H1 (cell line): ENCODE results near the gene MORC2. TPM values are rescaled to one million over a fixed set of nuclear protein-coding genes. Genes with fewer than 3 reads are reported as not detected.

Experiments
- EZH2 ChIP-seq: fragments of 200-600 bp; sonication (generic); IDR thresholded peaks from 2 replicates; pipeline ENCODE4 v1.7.1; 2012; ENCODE audit warnings: low read depth, mild to moderate bottlenecking, moderate library complexity, low read length, inconsistent platforms; ENCODE audit not compliant: severe bottlenecking
- GTF2F1 ChIP-seq: IDR thresholded peaks from 2 replicates; pipeline ENCODE4 v1.6.1; 2012; ENCODE audit warnings: low read depth, low read length, improper control_type of control experiment, borderline replicate concordance
- NRF1 ChIP-seq: IDR thresholded peaks from 2 replicates; pipeline ENCODE4 v1.6.1; 2011; ENCODE audit warnings: mild to moderate bottlenecking, low read depth, low read length, improper control_type of control experiment
- POU5F1 ChIP-seq: IDR thresholded peaks from 2 replicates; pipeline ENCODE4 v1.6.1; 2011; ENCODE audit warnings: low read depth, mild to moderate bottlenecking, low read length, moderate library complexity
- polyA plus RNA-seq, 7 experiments: library from polyadenylated mRNA; depleted of rRNA in 3 of 7; stranded (reverse) in 5 of 7; unstranded in 2 of 7; fragments of >200 nt in 5 of 7; fragments of 200-250 nt in 2 of 7; gene quantifications; 1 replicate in 5 of 7; 2 replicates in 1 of 7; 4 replicates in 1 of 7; pipeline versions ENCODE4 v1.2.1 to v1.2.3, GENCODE V29; 2011 to 2013; ENCODE audit warnings: missing spikeins in 2 of 7, mixed read lengths in 2 of 7
- total RNA-seq: library from RNA; stranded (reverse); fragmentation: NEBNext Ultra II Directional; extraction: Animal tissue kit (Norgen Biotek cat#: 25700); gene quantifications from 2 replicates; pipeline ENCODE4 v1.2.1, GENCODE V29; 2021
- TF ChIP-seq, protein P1 (sequence below): fragments of 300-600 bp; sonication (generic); IDR thresholded peaks from 2 replicates; pipeline ENCODE4 v1.7.1; 2012; ENCODE audit warnings: low read length, moderate library complexity, mild to moderate bottlenecking, inconsistent platforms; ENCODE audit not compliant: insufficient replicate concordance

The MORC2 gene
- total and polyA plus RNA-seq, 2 of the 8 experiments (the other 6 are each of a cell fraction or from before 2014, with no cell fraction given) = 15.4 to 68.0 TPM

DNA sequence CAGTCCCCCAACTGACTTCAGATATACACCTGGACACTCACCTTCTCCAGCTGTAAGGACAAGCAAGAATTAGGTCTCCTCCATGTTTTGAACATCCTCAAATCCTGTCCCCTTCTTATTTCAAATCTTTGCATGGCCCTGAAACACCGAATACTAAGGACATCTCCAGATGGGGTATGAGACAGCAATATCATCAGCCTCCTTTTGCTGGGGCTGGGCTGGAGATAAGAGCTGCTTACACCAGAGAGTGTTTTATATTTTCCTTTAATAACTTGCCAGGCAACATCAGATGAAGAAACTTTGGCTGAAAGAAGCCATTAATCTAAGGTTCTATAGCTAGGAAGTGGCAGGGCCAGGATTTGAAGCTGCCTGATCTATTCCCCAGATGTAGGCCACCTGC lies 22.1 kb upstream of the MORC2 start (continued):
- TF ChIP-seq, protein P1, sequence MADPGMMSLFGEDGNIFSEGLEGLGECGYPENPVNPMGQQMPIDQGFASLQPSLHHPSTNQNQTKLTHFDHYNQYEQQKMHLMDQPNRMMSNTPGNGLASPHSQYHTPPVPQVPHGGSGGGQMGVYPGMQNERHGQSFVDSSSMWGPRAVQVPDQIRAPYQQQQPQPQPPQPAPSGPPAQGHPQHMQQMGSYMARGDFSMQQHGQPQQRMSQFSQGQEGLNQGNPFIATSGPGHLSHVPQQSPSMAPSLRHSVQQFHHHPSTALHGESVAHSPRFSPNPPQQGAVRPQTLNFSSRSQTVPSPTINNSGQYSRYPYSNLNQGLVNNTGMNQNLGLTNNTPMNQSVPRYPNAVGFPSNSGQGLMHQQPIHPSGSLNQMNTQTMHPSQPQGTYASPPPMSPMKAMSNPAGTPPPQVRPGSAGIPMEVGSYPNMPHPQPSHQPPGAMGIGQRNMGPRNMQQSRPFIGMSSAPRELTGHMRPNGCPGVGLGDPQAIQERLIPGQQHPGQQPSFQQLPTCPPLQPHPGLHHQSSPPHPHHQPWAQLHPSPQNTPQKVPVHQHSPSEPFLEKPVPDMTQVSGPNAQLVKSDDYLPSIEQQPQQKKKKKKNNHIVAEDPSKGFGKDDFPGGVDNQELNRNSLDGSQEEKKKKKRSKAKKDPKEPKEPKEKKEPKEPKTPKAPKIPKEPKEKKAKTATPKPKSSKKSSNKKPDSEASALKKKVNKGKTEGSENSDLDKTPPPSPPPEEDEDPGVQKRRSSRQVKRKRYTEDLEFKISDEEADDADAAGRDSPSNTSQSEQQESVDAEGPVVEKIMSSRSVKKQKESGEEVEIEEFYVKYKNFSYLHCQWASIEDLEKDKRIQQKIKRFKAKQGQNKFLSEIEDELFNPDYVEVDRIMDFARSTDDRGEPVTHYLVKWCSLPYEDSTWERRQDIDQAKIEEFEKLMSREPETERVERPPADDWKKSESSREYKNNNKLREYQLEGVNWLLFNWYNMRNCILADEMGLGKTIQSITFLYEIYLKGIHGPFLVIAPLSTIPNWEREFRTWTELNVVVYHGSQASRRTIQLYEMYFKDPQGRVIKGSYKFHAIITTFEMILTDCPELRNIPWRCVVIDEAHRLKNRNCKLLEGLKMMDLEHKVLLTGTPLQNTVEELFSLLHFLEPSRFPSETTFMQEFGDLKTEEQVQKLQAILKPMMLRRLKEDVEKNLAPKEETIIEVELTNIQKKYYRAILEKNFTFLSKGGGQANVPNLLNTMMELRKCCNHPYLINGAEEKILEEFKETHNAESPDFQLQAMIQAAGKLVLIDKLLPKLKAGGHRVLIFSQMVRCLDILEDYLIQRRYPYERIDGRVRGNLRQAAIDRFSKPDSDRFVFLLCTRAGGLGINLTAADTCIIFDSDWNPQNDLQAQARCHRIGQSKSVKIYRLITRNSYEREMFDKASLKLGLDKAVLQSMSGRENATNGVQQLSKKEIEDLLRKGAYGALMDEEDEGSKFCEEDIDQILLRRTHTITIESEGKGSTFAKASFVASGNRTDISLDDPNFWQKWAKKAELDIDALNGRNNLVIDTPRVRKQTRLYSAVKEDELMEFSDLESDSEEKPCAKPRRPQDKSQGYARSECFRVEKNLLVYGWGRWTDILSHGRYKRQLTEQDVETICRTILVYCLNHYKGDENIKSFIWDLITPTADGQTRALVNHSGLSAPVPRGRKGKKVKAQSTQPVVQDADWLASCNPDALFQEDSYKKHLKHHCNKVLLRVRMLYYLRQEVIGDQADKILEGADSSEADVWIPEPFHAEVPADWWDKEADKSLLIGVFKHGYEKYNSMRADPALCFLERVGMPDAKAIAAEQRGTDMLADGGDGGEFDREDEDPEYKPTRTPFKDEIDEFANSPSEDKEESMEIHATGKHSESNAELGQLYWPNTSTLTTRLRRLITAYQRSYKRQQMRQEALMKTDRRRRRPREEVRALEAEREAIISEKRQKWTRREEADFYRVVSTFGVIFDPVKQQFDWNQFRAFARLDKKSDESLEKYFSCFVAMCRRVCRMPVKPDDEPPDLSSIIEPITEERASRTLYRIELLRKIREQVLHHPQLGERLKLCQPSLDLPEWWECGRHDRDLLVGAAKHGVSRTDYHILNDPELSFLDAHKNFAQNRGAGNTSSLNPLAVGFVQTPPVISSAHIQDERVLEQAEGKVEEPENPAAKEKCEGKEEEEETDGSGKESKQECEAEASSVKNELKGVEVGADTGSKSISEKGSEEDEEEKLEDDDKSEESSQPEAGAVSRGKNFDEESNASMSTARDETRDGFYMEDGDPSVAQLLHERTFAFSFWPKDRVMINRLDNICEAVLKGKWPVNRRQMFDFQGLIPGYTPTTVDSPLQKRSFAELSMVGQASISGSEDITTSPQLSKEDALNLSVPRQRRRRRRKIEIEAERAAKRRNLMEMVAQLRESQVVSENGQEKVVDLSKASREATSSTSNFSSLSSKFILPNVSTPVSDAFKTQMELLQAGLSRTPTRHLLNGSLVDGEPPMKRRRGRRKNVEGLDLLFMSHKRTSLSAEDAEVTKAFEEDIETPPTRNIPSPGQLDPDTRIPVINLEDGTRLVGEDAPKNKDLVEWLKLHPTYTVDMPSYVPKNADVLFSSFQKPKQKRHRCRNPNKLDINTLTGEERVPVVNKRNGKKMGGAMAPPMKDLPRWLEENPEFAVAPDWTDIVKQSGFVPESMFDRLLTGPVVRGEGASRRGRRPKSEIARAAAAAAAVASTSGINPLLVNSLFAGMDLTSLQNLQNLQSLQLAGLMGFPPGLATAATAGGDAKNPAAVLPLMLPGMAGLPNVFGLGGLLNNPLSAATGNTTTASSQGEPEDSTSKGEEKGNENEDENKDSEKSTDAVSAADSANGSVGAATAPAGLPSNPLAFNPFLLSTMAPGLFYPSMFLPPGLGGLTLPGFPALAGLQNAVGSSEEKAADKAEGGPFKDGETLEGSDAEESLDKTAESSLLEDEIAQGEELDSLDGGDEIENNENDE = no peak
- TF ChIP-seq NRF1 (no peak), GTF2F1 (no peak), EZH2 (no peak), POU5F1 (no peak)
